Effector CD8-positive, alpha-beta T cell (primary cell): ENCODE data around the gene ACP5.

ENCODE experiments used
- DNase-seq: peaks from one replicate; lab custom pipeline; 2025; lab: John Stamatoyannopoulos, UW

Gene ACP5

DNA sequence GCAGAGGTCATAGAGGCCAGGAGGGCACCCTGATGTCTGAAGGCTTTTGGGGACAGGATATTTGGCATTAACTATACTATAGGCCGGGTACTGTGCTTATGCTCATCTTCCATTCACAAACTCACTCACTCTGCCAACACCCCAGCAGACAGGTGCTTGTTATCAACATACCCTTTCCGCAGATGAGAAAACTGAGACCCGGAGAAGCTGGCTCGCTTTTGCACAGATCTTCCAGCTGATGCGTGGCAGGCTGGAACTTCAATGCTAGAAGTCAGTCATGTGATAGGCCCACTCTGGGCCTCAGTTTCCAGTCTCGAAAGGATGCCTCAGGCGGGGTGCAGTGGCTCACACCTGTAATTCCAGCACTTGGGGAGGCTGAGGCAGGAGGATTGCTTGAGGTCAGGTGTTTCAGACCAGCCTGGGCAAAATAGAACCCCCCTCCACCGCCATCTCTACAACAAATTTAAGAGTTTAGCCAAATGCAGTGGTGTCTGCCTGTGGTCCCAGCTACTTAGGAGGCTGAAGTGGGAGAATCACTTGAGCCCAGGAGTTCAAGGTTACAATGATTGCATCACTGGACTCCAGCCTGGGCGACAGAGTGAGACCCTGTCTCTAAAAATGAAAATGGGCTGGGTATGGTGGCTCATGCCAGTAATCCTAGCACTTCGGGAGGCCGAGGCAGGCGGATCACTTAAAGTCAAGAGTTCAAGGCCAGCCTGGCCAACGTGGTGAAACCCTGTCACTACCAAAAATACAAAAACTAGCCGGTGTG is 29.3 kb downstream of the ACP5 start:
- DNase-seq = no peak

DNA sequence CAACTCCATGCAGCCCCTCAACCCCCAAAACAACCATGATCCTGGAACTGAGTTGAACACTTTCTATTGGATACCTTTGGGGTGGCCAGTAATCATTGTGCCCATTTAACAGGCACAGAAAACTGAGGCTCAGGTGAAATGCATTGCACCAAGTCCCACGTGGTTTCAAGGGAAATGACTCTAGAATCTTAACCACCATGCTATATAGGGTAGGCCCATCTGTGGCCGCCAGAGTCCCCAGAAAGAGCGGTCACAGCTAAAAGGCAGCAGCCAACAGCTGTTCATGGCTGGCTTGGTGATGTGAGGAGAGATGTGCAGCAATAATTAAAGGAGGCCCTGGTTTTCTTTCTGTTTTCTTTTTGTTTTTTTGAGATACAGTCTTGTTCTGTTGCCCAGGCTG is 36.2 kb downstream of the ACP5 start:
- DNase-seq = no peak

DNA sequence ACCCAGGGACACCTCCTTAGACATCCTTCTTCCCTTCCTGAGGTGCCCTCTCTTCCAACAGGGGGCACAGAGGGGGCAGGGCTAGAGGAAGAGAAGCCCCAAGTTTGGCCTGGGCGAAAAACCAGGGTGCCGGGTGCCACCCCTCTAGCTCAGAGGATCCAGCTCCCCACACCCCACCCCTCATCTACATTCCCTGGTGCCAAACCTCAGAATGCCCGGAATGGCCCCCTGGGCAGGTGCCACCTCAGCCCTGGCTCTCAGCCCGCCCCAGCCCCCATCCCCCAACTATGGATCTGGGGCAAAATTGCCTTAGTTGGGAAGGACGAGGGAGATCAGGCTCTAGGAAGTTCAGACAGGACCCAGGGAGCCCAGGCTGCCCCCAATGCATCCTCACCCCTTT is 36.8 kb downstream of the ACP5 start:
- DNase-seq = no peak

- no peak for DNase-seq
Measured at GRCh38 chr19:11539495-11540365, 37.7 kb downstream of the ACP5 start.

DNA sequence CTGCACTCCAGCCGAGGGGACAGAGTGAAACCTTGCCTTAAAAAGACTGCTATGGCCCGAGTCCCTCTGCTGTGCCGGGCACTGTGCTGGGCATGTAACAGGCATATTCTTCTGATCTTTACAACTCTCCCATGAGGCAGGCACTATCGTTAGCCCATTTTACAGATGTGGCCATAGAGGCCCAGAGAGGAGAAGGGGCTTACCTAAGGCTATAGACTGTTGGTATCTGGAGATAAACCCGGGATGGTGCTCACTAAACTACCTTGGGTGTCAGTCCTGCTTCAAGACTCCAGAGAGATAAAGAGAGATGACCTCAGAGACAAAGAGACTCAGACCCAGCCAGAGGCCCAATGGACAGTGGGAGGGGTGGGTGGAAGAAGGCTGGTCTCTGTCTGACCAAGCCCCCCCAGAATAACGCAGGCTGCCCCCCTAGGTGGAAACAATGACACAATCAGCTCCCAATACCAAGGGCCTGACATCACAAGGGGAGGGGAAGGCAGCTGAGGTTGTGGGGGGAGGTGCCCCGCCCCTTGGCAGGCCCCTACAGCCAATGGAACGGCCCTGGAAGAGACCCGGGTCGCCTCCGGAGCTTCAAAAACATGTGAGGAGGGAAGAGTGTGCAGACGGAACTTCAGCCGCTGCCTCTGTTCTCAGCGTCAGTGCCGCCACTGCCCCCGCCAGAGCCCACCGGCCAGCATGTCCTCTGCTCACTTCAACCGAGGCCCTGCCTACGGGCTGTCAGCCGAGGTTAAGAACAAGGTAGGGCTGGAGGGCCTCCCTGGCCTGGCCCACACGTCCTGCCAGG is 39.0 kb downstream of the ACP5 start, which contains the start of gene CNN1:
TSS of gene CNN1 (plus strand) at position 620 of the 805 bp plus-strand sequence. CDS start at position 697, 77 bp downstream.
- DNase-seq = no peak

DNA sequence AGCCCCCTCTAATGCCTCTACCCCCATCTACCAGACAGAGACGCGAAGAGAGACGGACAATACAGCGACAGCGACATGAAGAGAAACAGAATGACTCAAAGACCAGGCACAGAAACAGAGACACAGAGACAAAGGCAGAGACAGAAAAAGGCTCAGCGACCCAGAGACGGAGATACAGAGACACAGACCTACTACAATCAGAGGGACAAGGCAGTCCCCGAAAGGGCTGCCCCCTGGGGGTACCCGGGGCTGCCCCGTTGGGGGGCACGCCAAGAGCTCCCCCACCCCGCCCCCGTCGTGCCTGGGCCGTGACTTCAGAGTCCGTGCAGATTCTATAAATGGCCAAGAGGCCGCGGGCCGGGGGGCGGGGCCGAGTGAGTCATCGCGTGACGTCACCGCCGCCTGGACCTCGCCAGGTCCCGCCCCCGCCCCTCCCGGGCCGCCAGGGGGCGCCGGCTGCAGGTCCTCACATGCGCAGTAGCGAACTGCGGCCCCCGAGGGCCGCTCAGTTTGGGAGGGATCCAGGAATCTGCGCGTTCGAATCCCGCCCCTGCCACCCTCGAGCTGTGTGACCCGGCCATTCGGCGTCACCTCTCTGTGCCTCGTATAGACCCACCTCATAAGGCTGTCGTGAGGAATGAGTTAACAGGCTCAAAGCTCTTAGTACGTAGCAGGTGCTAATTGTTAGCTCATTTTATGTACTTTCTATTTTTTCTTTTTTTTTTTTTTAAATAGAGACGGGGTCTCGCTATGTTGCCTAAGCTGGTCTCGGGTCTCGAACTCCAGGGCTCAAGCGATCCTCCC is 41.5 kb downstream of the ACP5 start:
- DNase-seq = peak; percentile 77

DNA sequence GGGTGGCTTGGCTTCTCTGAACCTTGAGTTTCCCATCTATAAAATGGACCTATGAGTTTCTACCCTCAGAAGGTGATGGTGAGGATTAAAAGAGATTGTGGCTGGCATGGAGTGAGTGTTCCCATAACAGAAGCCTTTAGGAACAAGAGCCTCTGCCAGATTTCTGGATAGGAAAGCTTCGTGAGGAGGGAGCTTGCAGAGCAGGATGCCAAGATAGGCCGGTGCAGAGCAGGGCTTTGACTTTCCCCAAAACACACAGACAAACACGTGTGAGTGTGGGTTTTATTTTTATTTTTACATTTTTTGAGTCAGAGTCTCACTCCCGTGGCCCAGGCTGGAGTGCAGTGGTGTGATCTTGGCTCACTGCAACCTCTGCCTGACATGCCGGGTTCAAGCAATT is 42.5 kb downstream of the ACP5 start:
- DNase-seq = no peak

DNA sequence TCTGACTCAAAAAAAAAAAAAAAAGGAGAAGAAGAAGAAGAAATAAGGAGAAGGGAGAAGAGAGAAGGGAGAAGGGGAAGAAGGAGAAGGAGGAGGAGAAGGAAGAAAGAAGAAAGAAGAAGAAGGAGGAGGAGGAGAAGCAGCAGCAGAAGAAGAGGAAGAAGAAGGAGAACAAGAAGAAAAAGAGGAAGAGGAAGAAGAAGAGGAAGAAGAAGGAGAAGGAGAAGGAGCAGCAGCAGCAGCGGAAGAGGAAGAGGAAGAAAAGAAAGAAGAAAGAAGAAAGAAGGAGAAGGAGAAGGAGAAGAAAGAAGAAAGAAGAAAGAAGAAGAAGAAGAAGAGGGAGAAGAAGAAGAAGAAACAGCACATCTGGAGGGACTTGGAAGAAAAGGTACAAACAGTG is 42.9 kb downstream of the ACP5 start:
- no peak for DNase-seq

GRCh38 chr19:11530432-11530831 is 47.0 kb downstream of the ACP5 start:
- no peak for DNase-seq

GRCh38 chr19:11528551-11529341 is 48.7 kb downstream of the ACP5 start, which contains the start of gene ECSIT:
Gene ECSIT, minus strand, starts transcription at chr19:11529134. Its CDS starts 9,964 bp downstream, at chr19:11519170.
- DNase-seq = peak; percentile 86
